ENCODE measurements around the gene PI4KB. TPM values are rescaled to one million over a fixed set of nuclear protein-coding genes. Genes with fewer than 3 reads are reported as not detected.

PI4KB gene
- total RNA-seq, 4 donors from 2014 or later, result 15.9 to 155 (median 44.1) TPM

- H3K4me3 ChIP-seq, result no peak overlapping the region
- TF ChIP-seq POLR2A (IDR thresholded peaks at IDR 0.05) (no peak), CTCF (IDR thresholded peaks at IDR 0.05) (no peak)
- no peaks in the 10 kb centered on the region for H3K4me1 ChIP-seq
- H3K36me3 ChIP-seq, result no peaks in the 10 kb centered on the region
- no peaks in the 10 kb centered on the region for H3K9me3 ChIP-seq
- no peaks in the 10 kb centered on the region for H3K27me3 ChIP-seq
- intact Hi-C loops (cut with DNase I; ENCODE audit: low total_unique reads), result no loop called here
- DNase-seq, result no peak
- H3K27ac ChIP-seq, result no peak overlapping the region
Measured at GRCh38 chr1:151273924-151274466, 53.2 kb downstream of the PI4KB start.

DNA sequence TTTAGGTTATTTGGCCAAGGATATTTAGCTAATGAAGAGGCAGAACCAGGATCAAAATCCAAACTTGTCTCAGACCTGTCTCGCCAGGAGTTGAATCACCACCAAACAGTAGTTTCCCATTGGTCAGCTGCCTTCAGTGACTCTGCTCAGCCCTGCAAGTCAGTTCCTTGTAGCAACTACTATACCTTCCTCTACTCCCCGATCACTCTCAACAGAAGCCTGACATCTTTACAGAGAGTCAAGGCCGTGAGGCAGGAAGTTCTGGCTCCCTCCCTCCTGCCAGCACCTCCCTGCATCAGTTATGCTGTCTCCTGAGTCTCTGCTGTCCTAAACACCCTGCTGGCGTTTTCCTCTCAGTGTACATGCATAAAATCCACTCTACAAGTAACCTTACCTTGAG lies 59.5 kb downstream of the PI4KB start:
- no peaks in the 10 kb centered on the region for H3K36me3 ChIP-seq
- no peaks in the 10 kb centered on the region for H3K4me1 ChIP-seq
- no peak for TF ChIP-seq POLR2A (IDR thresholded peaks at IDR 0.05)
- no peak for TF ChIP-seq CTCF (IDR thresholded peaks at IDR 0.05)
- no peaks in the 10 kb centered on the region for H3K9me3 ChIP-seq
- H3K4me3 ChIP-seq, result no peak overlapping the region
- no peak overlapping the region for H3K27ac ChIP-seq
- no peaks in the 10 kb centered on the region for H3K27me3 ChIP-seq
- intact Hi-C loops (cut with DNase I; ENCODE audit: low total_unique reads), result no loop called here
- DNase-seq, result no peak

DNA sequence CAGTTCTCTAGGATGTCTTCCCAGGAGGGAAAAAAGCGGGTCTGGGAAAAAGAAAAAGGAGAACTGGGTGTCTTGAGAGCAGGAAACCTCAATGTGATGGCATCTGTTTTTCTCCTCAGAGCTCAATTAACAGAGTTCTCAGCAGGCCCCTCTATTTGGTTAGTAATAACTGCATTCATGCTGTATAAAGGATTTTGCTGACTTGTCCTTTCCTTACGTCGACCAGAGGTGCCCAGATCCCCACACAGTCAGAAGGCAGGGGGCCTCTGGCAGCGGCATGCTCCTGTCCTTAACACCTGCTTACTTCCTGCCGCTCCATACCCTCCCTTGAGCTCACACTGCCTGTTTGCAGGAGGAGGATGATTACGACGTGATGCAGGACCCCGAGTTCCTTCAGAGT lies 60.4 kb downstream of the PI4KB start:
- no peak overlapping the region for H3K4me3 ChIP-seq
- H3K36me3 ChIP-seq, result no peaks in the 10 kb centered on the region
- intact Hi-C loops (cut with DNase I; ENCODE audit: low total_unique reads), result no loop called here
- TF ChIP-seq CTCF (IDR thresholded peaks at IDR 0.05) (no peak), POLR2A (IDR thresholded peaks at IDR 0.05) (no peak)
- DNase-seq, result no peak
- no peak overlapping the region for H3K27ac ChIP-seq
- H3K9me3 ChIP-seq, result no peaks in the 10 kb centered on the region
- no peaks in the 10 kb centered on the region for H3K27me3 ChIP-seq
- H3K4me1 ChIP-seq, result no peaks in the 10 kb centered on the region

DNA sequence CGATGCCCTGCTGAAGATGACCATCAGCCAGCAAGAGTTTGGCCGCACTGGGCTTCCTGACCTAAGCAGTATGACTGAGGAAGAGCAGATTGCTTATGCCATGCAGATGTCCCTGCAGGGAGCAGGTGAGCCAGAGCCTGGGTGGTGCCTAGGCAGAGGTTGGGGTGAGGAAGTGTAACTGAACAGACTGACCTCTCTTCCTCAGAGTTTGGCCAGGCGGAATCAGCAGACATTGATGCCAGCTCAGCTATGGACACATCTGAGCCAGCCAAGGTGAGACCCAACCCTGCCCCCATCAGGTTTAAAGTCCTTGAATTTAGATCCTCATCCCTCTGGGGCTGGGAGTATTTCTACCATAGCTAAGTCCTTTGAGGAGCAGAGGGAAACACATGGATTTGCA lies 60.9 kb downstream of the PI4KB start:
- no peak overlapping the region for H3K27ac ChIP-seq
- no peak overlapping the region for H3K4me3 ChIP-seq
- DNase-seq, result no peak
- no peaks in the 10 kb centered on the region for H3K36me3 ChIP-seq
- no peak for TF ChIP-seq CTCF (IDR thresholded peaks at IDR 0.05)
- no peak for TF ChIP-seq POLR2A (IDR thresholded peaks at IDR 0.05)
- H3K9me3 ChIP-seq, result no peaks in the 10 kb centered on the region
- H3K4me1 ChIP-seq, result no peaks in the 10 kb centered on the region
- intact Hi-C loops (cut with DNase I; ENCODE audit: low total_unique reads), result no loop called here
- H3K27me3 ChIP-seq, result no peaks in the 10 kb centered on the region

DNA sequence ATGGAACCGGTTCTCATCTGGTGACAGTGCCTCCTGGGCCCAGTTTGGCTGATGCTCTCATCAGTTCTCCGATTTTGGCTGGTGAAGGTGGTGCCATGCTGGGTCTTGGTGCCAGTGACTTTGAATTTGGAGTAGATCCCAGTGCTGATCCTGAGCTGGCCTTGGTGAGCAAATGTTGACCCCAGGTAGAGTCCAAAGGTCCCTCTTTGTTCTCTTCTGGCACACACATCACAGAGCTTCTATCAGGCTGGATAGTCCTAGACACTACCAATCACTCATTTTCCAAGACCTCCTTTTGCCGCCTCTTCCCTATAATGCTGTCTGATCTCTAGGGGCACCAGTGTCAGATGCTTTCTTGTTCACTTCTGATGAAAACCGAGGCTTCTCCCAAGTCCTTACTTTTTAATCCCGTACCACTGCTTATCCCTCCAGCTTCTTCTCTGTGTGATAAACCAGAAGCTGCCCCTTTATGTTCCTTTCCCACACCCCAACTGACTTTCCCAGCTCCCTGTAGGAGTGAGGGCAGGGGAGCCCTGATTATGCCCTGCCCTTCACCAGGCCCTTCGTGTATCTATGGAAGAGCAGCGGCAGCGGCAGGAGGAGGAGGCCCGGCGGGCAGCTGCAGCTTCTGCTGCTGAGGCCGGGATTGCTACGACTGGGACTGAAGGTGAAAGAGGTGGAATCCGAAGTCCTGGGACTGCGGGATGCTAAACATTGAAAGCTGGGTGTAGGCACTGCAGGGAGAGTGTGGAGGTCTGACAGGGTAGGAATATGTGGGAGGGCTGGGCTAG lies 61.6 kb downstream of the PI4KB start:
- H3K4me3 ChIP-seq, result no peak overlapping the region
- H3K27me3 ChIP-seq, result no peaks in the 10 kb centered on the region
- H3K36me3 ChIP-seq, result no peaks in the 10 kb centered on the region
- no peak overlapping the region for H3K27ac ChIP-seq
- H3K4me1 ChIP-seq, result no peaks in the 10 kb centered on the region
- H3K9me3 ChIP-seq, result no peaks in the 10 kb centered on the region
- TF ChIP-seq CTCF (IDR thresholded peaks at IDR 0.05), result no peak
- no peak for TF ChIP-seq POLR2A (IDR thresholded peaks at IDR 0.05)
- intact Hi-C loops (cut with DNase I; ENCODE audit: low total_unique reads), result no loop called here
- DNase-seq, result no peak
